Astrocyte (in vitro differentiated cells and primary cell): Measurements from ENCODE around the gene KCNK5. TPM values are rescaled to one million over a fixed set of nuclear protein-coding genes. Genes with fewer than 3 reads are reported as not detected.

Experiments
- DNase-seq: peaks from one replicate; pipeline ENCODE4 v3.0.0-alpha.2; 2010; ENCODE audit warnings: low read depth
- FAIRE-seq: peaks from 2 replicates; lab custom pipeline; 2011; peaks lifted over from hg19 to GRCh38; lab: Jason Lieb, UNC
- H2AFZ ChIP-seq: 2 replicates; pipeline ENCODE4 v1.6.0; 2012; ENCODE audit warnings: low read depth, low read length, inconsistent platforms
- H3K27ac ChIP-seq: 2 replicates; pipeline ENCODE4 v1.5.1; 2011; ENCODE audit warnings: low read depth, low read length, inconsistent platforms
- H3K27me3 ChIP-seq: 2 replicates; pipeline ENCODE4 v1.6.0; 2011; ENCODE audit warnings: low read length, inconsistent platforms; ENCODE audit not compliant: insufficient read depth
- H3K36me3 ChIP-seq: 2 replicates; pipeline ENCODE4 v1.5.1; 2011; ENCODE audit warnings: low read length, inconsistent platforms; ENCODE audit not compliant: insufficient read depth
- H3K4me1 ChIP-seq: 2 replicates; pipeline ENCODE4 v1.5.1; 2011; ENCODE audit warnings: low read length, inconsistent platforms; ENCODE audit not compliant: insufficient read depth
- H3K4me2 ChIP-seq: 2 replicates; pipeline ENCODE4 v1.6.0; 2012; ENCODE audit warnings: low read length, inconsistent platforms
- H3K4me3 ChIP-seq: 2 replicates; pipeline ENCODE4 v1.5.1; 2011; ENCODE audit warnings: low read depth, mild to moderate bottlenecking, low read length, inconsistent platforms; ENCODE audit not compliant: insufficient read depth
- H3K79me2 ChIP-seq: 2 replicates; pipeline ENCODE4 v1.6.0; 2012; ENCODE audit warnings: mild to moderate bottlenecking, low read length, inconsistent platforms; ENCODE audit not compliant: insufficient read depth
- H3K9ac ChIP-seq: 2 replicates; pipeline ENCODE4 v1.6.0; 2012; ENCODE audit warnings: mild to moderate bottlenecking, low read length, inconsistent platforms
- H3K9me3 ChIP-seq: 2 replicates; pipeline ENCODE4 v1.5.1; 2012; ENCODE audit warnings: low read depth, mild to moderate bottlenecking, low read length, inconsistent platforms; ENCODE audit not compliant: insufficient read depth
- H4K20me1 ChIP-seq: 2 replicates; pipeline ENCODE4 v1.6.0; 2012; ENCODE audit warnings: low read length, inconsistent platforms; ENCODE audit not compliant: insufficient read depth
- H3K27ac Mint-ChIP-seq: one replicate; pipeline ENCODE4 v1.8.0; 2021; ENCODE audit warnings: mild to moderate bottlenecking, mixed read lengths; ENCODE audit not compliant: unreplicated experiment
- H3K27me3 Mint-ChIP-seq: one replicate; pipeline ENCODE4 v1.8.0; 2021; ENCODE audit warnings: low read depth, mixed read lengths; ENCODE audit not compliant: unreplicated experiment
- H3K36me3 Mint-ChIP-seq: one replicate; pipeline ENCODE4 v1.8.0; 2021; ENCODE audit warnings: low read depth, mixed read lengths; ENCODE audit not compliant: unreplicated experiment
- H3K4me1 Mint-ChIP-seq: one replicate; pipeline ENCODE4 v1.8.0; 2021; ENCODE audit warnings: low read depth, mixed read lengths; ENCODE audit not compliant: unreplicated experiment
- H3K4me3 Mint-ChIP-seq: one replicate; pipeline ENCODE4 v1.8.0; 2021; ENCODE audit warnings: mild to moderate bottlenecking, moderate library complexity, mixed read lengths; ENCODE audit not compliant: unreplicated experiment
- H3K9me3 Mint-ChIP-seq: one replicate; pipeline ENCODE4 v1.8.0; 2021; ENCODE audit warnings: mild to moderate bottlenecking, mixed read lengths; ENCODE audit not compliant: unreplicated experiment
- EZH2 ChIP-seq: IDR thresholded peaks from 2 replicates; pipeline ENCODE4 v1.6.1; 2012; ENCODE audit warnings: mild to moderate bottlenecking, low read length, inconsistent platforms; ENCODE audit not compliant: insufficient read depth
- total RNA-seq: library from RNA; stranded (reverse); gene quantifications from 2 replicates; pipeline ENCODE4 v1.2.1, GENCODE V29; 2021
- TF ChIP-seq, protein P1 (sequence below): IDR thresholded peaks from 2 replicates; pipeline ENCODE4 v1.5.1; 2011; ENCODE audit warnings: low read depth, mild to moderate bottlenecking, inconsistent platforms, low read length, moderate library complexity; ENCODE audit not compliant: insufficient read depth

The KCNK5 gene
- total RNA-seq, 1 donor from 2014 or later: 0.14 TPM

- Mint-ChIP-seq H3K27me3 (peaks cover 18% of the 10 kb centered on the region), H3K27ac (no peak overlapping the region), H3K4me3 (no peak overlapping the region), H3K9me3 (no peaks in the 10 kb centered on the region), H3K4me1 (no peaks in the 10 kb centered on the region), H3K36me3 (no peaks in the 10 kb centered on the region)
- no peak overlapping the region for H2AFZ ChIP-seq
- H3K4me3 ChIP-seq: no peak overlapping the region
- no peak overlapping the region for H3K4me2 ChIP-seq
- H3K27ac ChIP-seq: no peak overlapping the region
- no peaks in the 10 kb centered on the region for H3K79me2 ChIP-seq
- H4K20me1 ChIP-seq: no peaks in the 10 kb centered on the region
- peaks cover 3% of the 10 kb centered on the region for H3K27me3 ChIP-seq
- no peak for TF ChIP-seq EZH2
- TF ChIP-seq, protein P1, sequence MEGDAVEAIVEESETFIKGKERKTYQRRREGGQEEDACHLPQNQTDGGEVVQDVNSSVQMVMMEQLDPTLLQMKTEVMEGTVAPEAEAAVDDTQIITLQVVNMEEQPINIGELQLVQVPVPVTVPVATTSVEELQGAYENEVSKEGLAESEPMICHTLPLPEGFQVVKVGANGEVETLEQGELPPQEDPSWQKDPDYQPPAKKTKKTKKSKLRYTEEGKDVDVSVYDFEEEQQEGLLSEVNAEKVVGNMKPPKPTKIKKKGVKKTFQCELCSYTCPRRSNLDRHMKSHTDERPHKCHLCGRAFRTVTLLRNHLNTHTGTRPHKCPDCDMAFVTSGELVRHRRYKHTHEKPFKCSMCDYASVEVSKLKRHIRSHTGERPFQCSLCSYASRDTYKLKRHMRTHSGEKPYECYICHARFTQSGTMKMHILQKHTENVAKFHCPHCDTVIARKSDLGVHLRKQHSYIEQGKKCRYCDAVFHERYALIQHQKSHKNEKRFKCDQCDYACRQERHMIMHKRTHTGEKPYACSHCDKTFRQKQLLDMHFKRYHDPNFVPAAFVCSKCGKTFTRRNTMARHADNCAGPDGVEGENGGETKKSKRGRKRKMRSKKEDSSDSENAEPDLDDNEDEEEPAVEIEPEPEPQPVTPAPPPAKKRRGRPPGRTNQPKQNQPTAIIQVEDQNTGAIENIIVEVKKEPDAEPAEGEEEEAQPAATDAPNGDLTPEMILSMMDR: no peak
- H3K36me3 ChIP-seq: no peaks in the 10 kb centered on the region
- no peaks in the 10 kb centered on the region for H3K4me1 ChIP-seq
- no peak overlapping the region for H3K9ac ChIP-seq
- no peak for FAIRE-seq
- DNase-seq: no peak
- H3K9me3 ChIP-seq: no peaks in the 10 kb centered on the region
Observed at GRCh38 chr6:39230654-39231035, 1.4 kb upstream of the KCNK5 start.

GRCh38 chr6:39228111-39228971 is 934 bp downstream of the KCNK5 start:
- H3K27ac ChIP-seq: no peak overlapping the region
- no peak overlapping the region for H3K9ac ChIP-seq
- H3K9me3 Mint-ChIP-seq: no peaks in the 10 kb centered on the region
- TF ChIP-seq EZH2: no peak
- TF ChIP-seq, protein P1: no peak
- no peak for DNase-seq
- H3K79me2 ChIP-seq: no peaks in the 10 kb centered on the region
- peak overlapping the region; percentile 75 for H3K4me2 ChIP-seq
- H3K36me3 ChIP-seq: no peaks in the 10 kb centered on the region
- H3K4me1 Mint-ChIP-seq: no peaks in the 10 kb centered on the region
- no peak for FAIRE-seq
- no peaks in the 10 kb centered on the region for H3K4me1 ChIP-seq
- H4K20me1 ChIP-seq: no peaks in the 10 kb centered on the region
- peak overlapping the region; percentile 79 for H3K4me3 Mint-ChIP-seq
- peaks cover 27% of the 10 kb centered on the region for H3K27me3 Mint-ChIP-seq
- no peaks in the 10 kb centered on the region for H3K9me3 ChIP-seq
- no peak overlapping the region for H3K4me3 ChIP-seq
- peaks cover 3% of the 10 kb centered on the region for H3K27me3 ChIP-seq
- H3K36me3 Mint-ChIP-seq: no peaks in the 10 kb centered on the region
- no peak overlapping the region for H2AFZ ChIP-seq
- no peak overlapping the region for H3K27ac Mint-ChIP-seq

DNA sequence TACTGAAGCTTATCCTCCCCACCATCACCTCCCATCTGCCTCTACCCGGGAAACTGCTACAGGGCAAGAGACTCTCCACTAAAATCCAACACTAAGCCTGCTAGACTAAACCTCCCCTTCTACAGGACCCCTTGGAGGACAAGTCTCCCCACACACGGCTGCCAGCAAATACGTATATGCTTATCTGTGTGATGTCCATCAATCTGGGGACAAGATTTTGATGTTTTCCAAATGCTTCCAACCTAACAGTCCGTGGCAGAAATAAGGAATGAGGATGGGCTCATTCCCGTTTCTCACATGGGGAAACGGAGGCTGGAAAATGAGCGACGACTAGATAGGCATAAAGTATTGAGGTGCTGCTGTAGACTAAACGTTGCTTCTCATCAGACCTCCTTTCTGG is 1.8 kb downstream of the KCNK5 start:
- Histone ChIP-seq H3K4me1 (no peaks in the 10 kb centered on the region), H3K9ac (no peak overlapping the region), H2AFZ (no peak overlapping the region), H3K36me3 (no peaks in the 10 kb centered on the region), H3K9me3 (no peaks in the 10 kb centered on the region), H3K27ac (no peak overlapping the region), H3K4me2 (no peak overlapping the region), H4K20me1 (no peaks in the 10 kb centered on the region), H3K79me2 (no peaks in the 10 kb centered on the region), H3K4me3 (no peak overlapping the region), H3K27me3 (peaks cover 3% of the 10 kb centered on the region)
- no peaks in the 10 kb centered on the region for H3K36me3 Mint-ChIP-seq
- no peaks in the 10 kb centered on the region for H3K9me3 Mint-ChIP-seq
- no peaks in the 10 kb centered on the region for H3K4me1 Mint-ChIP-seq
- H3K27me3 Mint-ChIP-seq: peaks cover 27% of the 10 kb centered on the region
- no peak for TF ChIP-seq EZH2
- TF ChIP-seq, protein P1: no peak
- H3K4me3 Mint-ChIP-seq: no peak overlapping the region
- DNase-seq (no peak), FAIRE-seq (no peak)
- no peak overlapping the region for H3K27ac Mint-ChIP-seq
